HG02885 (cell line): Measurements from ENCODE around the gene PKNOX2.

Source experiments
- ATAC-seq: cut with Tn5 transposase; IDR thresholded peaks from one replicate; pipeline ENCODE4 v1.9.1; 2021; ENCODE audit warnings: mild to moderate bottlenecking; ENCODE audit not compliant: unreplicated experiment, poor library complexity

The PKNOX2 gene

GRCh38 chr11:125346565-125347260, 182.2 kb downstream of the PKNOX2 start:
- ATAC-seq: no peak

GRCh38 chr11:125347261-125347585, 182.7 kb downstream of the PKNOX2 start:
- ATAC-seq: no peak

GRCh38 chr11:125348141-125348651, 183.6 kb downstream of the PKNOX2 start:
- ATAC-seq: no peak

- peak; percentile 69 for ATAC-seq
Observed at GRCh38 chr11:125348674-125349309, 184.2 kb downstream of the PKNOX2 start.

GRCh38 chr11:125350206-125351032, 185.9 kb downstream of the PKNOX2 start:
- ATAC-seq: no peak

- ATAC-seq: no peak
Observed at GRCh38 chr11:125351033-125351867, 186.7 kb downstream of the PKNOX2 start.

GRCh38 chr11:125351868-125352250, 187.3 kb downstream of the PKNOX2 start:
- no peak for ATAC-seq

- ATAC-seq: no peak
Observed at GRCh38 chr11:125356797-125357196, 192.2 kb downstream of the PKNOX2 start.

- ATAC-seq: no peak
Observed at GRCh38 chr11:125357551-125357950, 193.0 kb downstream of the PKNOX2 start.

GRCh38 chr11:125358254-125358840, 193.8 kb downstream of the PKNOX2 start:
- ATAC-seq: no peak

GRCh38 chr11:125359130-125359529, 194.6 kb downstream of the PKNOX2 start:
- ATAC-seq: no peak

GRCh38 chr11:125360066-125360465, 195.5 kb downstream of the PKNOX2 start:
- ATAC-seq: no peak

- no peak for ATAC-seq
Observed at GRCh38 chr11:125364121-125364826, 199.7 kb downstream of the PKNOX2 start.

- no peak for ATAC-seq
Observed at GRCh38 chr11:125365196-125365931, 200.8 kb downstream of the PKNOX2 start.

GRCh38 chr11:125367710-125368109, 203.2 kb downstream of the PKNOX2 start:
- ATAC-seq: no peak

- ATAC-seq: no peak
Observed at GRCh38 chr11:125368757-125369156, 204.2 kb downstream of the PKNOX2 start.

GRCh38 chr11:125369808-125370207, 205.3 kb downstream of the PKNOX2 start:
- ATAC-seq: no peak

GRCh38 chr11:125370561-125371389, 206.2 kb downstream of the PKNOX2 start:
- no peak for ATAC-seq
